Liver (tissue), 9 donors: ENCODE data around the gene KDM3A. TPM values are rescaled to one million over a fixed set of nuclear protein-coding genes. Genes with fewer than 3 reads are reported as not detected.

Experiments used
- DNase-seq: peaks from one replicate; pipeline ENCODE4 v3.0.0-alpha.2; 2017; ENCODE audit warnings: low spot score
- H3K27ac ChIP-seq, 2 donors: one replicate each; pipeline ENCODE4 v1.7.0; 2013; ENCODE audit warnings: inconsistent platforms in 2 of 2, low read length in 2 of 2, control low read depth in 1 of 2, low read depth in 1 of 2, mild to moderate bottlenecking in 1 of 2
- H3K27me3 ChIP-seq, 4 donors: one replicate each; pipeline versions ENCODE4 v1.6.1 to v1.7.0; 2013; ENCODE audit warnings: low read length in 3 of 4, inconsistent platforms in 1 of 4, mild to moderate bottlenecking in 1 of 4, moderate library complexity in 1 of 4; ENCODE audit not compliant: control insufficient read depth in 4 of 4, insufficient read depth in 4 of 4
- H3K36me3 ChIP-seq, 4 donors: one replicate each; pipeline versions ENCODE4 v1.6.1 to v1.7.0; 2013; ENCODE audit warnings: low read length in 3 of 4, mild to moderate bottlenecking in 3 of 4, low read depth in 1 of 4, moderate library complexity in 1 of 4; ENCODE audit not compliant: control insufficient read depth in 4 of 4, insufficient read depth in 3 of 4
- H3K4me1 ChIP-seq, 4 donors: one replicate each; pipeline versions ENCODE4 v1.6.1 to v1.7.0; 2013; ENCODE audit warnings: low read length in 3 of 4, mild to moderate bottlenecking in 3 of 4, moderate library complexity in 1 of 4; ENCODE audit not compliant: control insufficient read depth in 4 of 4, insufficient read depth in 4 of 4
- H3K4me3 ChIP-seq, 3 donors: one replicate each; pipeline versions ENCODE4 v1.6.1 to v1.7.0; 2013; ENCODE audit warnings: low read length in 3 of 3, control low read depth in 1 of 3, low read depth in 1 of 3, mild to moderate bottlenecking in 1 of 3
- H3K9ac ChIP-seq, 2 donors: one replicate each; pipeline ENCODE4 v1.7.0; 2013; ENCODE audit warnings: low read length in 2 of 2, mild to moderate bottlenecking in 2 of 2, moderate library complexity in 2 of 2, control low read depth in 1 of 2, low read depth in 1 of 2
- H3K9me3 ChIP-seq, 4 donors: one replicate each; pipeline versions ENCODE4 v1.6.1 to v1.7.0; 2013; ENCODE audit warnings: low read length in 3 of 4; ENCODE audit not compliant: control insufficient read depth in 4 of 4
- CTCF ChIP-seq: fragments of 150-350 bp; IDR thresholded peaks from 2 replicates; pipeline ENCODE4 v1.5.1; 2017; ENCODE audit warnings: improper control_type of control experiment, low read depth, low read length; ENCODE audit not compliant: missing input control
- EGR1 ChIP-seq, 2 donors: IDR thresholded peaks; 2 replicates each; pipeline ENCODE4 v1.6.1; 2016 to 2018; ENCODE audit warnings: antibody characterized with exemption in 2 of 2, low read depth in 2 of 2
- FOXA1 ChIP-seq: IDR thresholded peaks from 2 replicates; pipeline ENCODE4 v1.6.1; 2016; ENCODE audit warnings: antibody characterized with exemption
- FOXA2 ChIP-seq: IDR thresholded peaks from 2 replicates; pipeline ENCODE4 v1.6.1; 2016; ENCODE audit warnings: antibody characterized with exemption
- GABPA ChIP-seq, 2 donors: IDR thresholded peaks in 1 of 2; conservative IDR thresholded peaks in 1 of 2; 2 replicates each; pipeline ENCODE4 v1.6.1; 2016; ENCODE audit warnings: antibody characterized with exemption in 2 of 2, mild to moderate bottlenecking in 1 of 2, moderate library complexity in 1 of 2
- HNF4A ChIP-seq, 2 donors: conservative IDR thresholded peaks; 2 replicates each; pipeline ENCODE4 v1.6.1; 2016; ENCODE audit warnings: antibody characterized with exemption in 2 of 2, mild to moderate bottlenecking in 2 of 2
- HNF4G ChIP-seq: IDR thresholded peaks from 2 replicates; pipeline ENCODE4 v1.6.1; 2016; ENCODE audit warnings: antibody characterized with exemption
- JUND ChIP-seq, 2 donors: IDR thresholded peaks; 2 replicates each; pipeline ENCODE4 v1.6.1; 2016; ENCODE audit warnings: antibody characterized with exemption in 2 of 2
- MAX ChIP-seq: IDR thresholded peaks from 2 replicates; pipeline ENCODE4 v1.6.1; 2016; ENCODE audit warnings: antibody characterized with exemption
- NR2F2 ChIP-seq: IDR thresholded peaks from 2 replicates; pipeline ENCODE4 v1.6.1; 2016; ENCODE audit warnings: antibody characterized with exemption
- RAD21 ChIP-seq, 2 donors: IDR thresholded peaks; 2 replicates each; pipeline ENCODE4 v1.6.1; 2016; ENCODE audit warnings: antibody characterized with exemption in 2 of 2, mild to moderate bottlenecking in 2 of 2
- REST ChIP-seq: IDR thresholded peaks from 2 replicates; pipeline ENCODE4 v1.6.1; 2016; ENCODE audit warnings: antibody characterized with exemption, mild to moderate bottlenecking
- RXRA ChIP-seq, 2 donors: IDR thresholded peaks; 2 replicates each; pipeline ENCODE4 v1.6.1; 2017 to 2018; ENCODE audit warnings: antibody characterized with exemption in 2 of 2, mild to moderate bottlenecking in 1 of 2
- SP1 ChIP-seq: IDR thresholded peaks from 2 replicates; pipeline ENCODE4 v1.6.1; 2018; ENCODE audit warnings: antibody characterized with exemption, mild to moderate bottlenecking
- TAF1 ChIP-seq: conservative IDR thresholded peaks from 2 replicates; pipeline ENCODE4 v1.6.1; 2016; ENCODE audit warnings: antibody characterized with exemption, mild to moderate bottlenecking
- YY1 ChIP-seq: IDR thresholded peaks from 2 replicates; pipeline ENCODE4 v1.6.1; 2016; ENCODE audit warnings: antibody characterized with exemption, mild to moderate bottlenecking
- ZBTB33 ChIP-seq: IDR thresholded peaks from 2 replicates; pipeline ENCODE4 v1.6.1; 2016; ENCODE audit warnings: antibody characterized with exemption
- WGBS: extraction: QIAGEN DNeasy Blood & Tissue Kit; methylation state at CpG from one replicate; pipeline ENCODE4 v1.1.7; 2013; 5-methylcytosine and 5-hydroxymethylcytosine counted together
- polyA plus RNA-seq, 2 donors: library from polyadenylated mRNA; stranded (reverse) in 1 of 2; unstranded in 1 of 2; fragments of 200-250 nt in 1 of 2; fragments of >200 nt in 1 of 2; fragmentation: Nextera tagmentation in 1 of 2; extraction: Ambion mirVana in 1 of 2; gene quantifications; one replicate each; pipeline versions ENCODE4 v1.2.1 to v1.2.3, GENCODE V29; 2013 to 2015
- total RNA-seq, 2 donors: library from RNA; depleted of rRNA; stranded (reverse); fragments of >200 nt; gene quantifications; one replicate each; pipeline ENCODE4 v1.2.3, GENCODE V29; 2014
- donor health status: healthy.
- donor health status: healthy.
- donor health status: healthy.
- donor health status: healthy.
- donor health status: healthy.

Gene KDM3A
- total and polyA plus RNA-seq, 4 donors: 3.9 to 19.8 (median 8.3) TPM

GRCh38 chr2:86512034-86512433 lies 70.9 kb downstream of the KDM3A start:
- H3K9ac ChIP-seq: no peak overlapping the region
- 94% methylated on average over 4 of the region's 4 CpGs for WGBS
- no peaks in the 10 kb centered on the region for H3K27me3 ChIP-seq
- no peak overlapping the region for H3K27ac ChIP-seq
- no peaks in the 10 kb centered on the region for H3K4me1 ChIP-seq
- no peak for DNase-seq
- TF ChIP-seq SP1: no peak
- no peak for TF ChIP-seq FOXA1
- no peak for TF ChIP-seq FOXA2
- TF ChIP-seq TAF1: no peak
- TF ChIP-seq RXRA (IDR thresholded peaks at IDR 0.05): no peak
- TF ChIP-seq HNF4G: no peak
- TF ChIP-seq NR2F2: no peak
- TF ChIP-seq REST: no peak
- no peak for TF ChIP-seq RAD21 (IDR thresholded peaks at IDR 0.05)
- TF ChIP-seq YY1: no peak
- TF ChIP-seq JUND (IDR thresholded peaks at IDR 0.05): no peak
- TF ChIP-seq CTCF: no peak
- TF ChIP-seq ZBTB33: no peak
- TF ChIP-seq HNF4A (conservative IDR thresholded peaks at IDR 0.05): no peak
- no peak for TF ChIP-seq GABPA (IDR thresholded peaks at IDR 0.05 in 1 of 2, conservative IDR thresholded peaks at IDR 0.05 in 1 of 2)
- no peak for TF ChIP-seq MAX
- no peak for TF ChIP-seq EGR1 (IDR thresholded peaks at IDR 0.05; ENCODE audit: low read depth in 2 of 2)
- no peaks in the 10 kb centered on the region for H3K9me3 ChIP-seq
- no peak overlapping the region for H3K4me3 ChIP-seq
- peaks cover 4 to 24% (median 19%) of the 10 kb centered on the region in 4 donors for H3K36me3 ChIP-seq

- no peak overlapping the region for H3K9ac ChIP-seq
- H3K27me3 ChIP-seq: no peaks in the 10 kb centered on the region
- no peak for DNase-seq
- no peaks in the 10 kb centered on the region for H3K9me3 ChIP-seq
- H3K27ac ChIP-seq: no peak overlapping the region
- 97% methylated on average over 2 of the region's 2 CpGs for WGBS
- H3K4me3 ChIP-seq: no peak overlapping the region
- no peaks in the 10 kb centered on the region for H3K4me1 ChIP-seq
- peaks cover 4 to 22% (median 17%) of the 10 kb centered on the region in 4 donors for H3K36me3 ChIP-seq
- TF ChIP-seq FOXA2 (no peak), JUND (IDR thresholded peaks at IDR 0.05) (no peak), NR2F2 (no peak), HNF4A (conservative IDR thresholded peaks at IDR 0.05) (no peak), YY1 (no peak), TAF1 (no peak), ZBTB33 (no peak)
Measured at GRCh38 chr2:86512892-86513291, 71.7 kb downstream of the KDM3A start.
